Measurements from ENCODE around the gene ZNF532.

DNA sequence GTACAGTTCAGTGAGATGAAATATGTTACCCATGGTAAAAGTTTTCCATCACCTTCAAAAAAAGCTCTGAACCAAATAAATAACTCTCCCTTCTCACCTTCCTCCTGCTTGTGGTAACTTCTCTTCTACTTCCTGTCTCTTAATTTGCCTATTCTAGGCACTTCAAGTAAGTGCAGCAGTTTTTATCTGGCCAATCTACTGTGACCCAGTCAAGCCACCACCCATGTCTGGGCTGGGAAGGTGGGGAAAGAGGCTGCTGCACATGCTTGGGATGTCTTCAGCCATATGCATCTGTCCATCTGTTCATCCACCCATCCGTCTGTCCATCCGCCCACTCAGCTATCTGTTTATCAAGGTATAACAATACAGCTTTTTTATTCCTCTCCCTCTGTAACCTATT lies 31.6 kb downstream of the ZNF532 start:
- TF ChIP-seq CTCF (IDR thresholded peaks at IDR 0.05; ENCODE audit: low read depth, low read length) (no peak), EZH2phosphoT487 (IDR thresholded peaks at IDR 0.05; ENCODE audit: low read depth) (no peak)

All from OCI-LY3 (cell line).